GM12878 (cell line): ENCODE data around the gene RPL5. TPM values are rescaled to one million over a fixed set of nuclear protein-coding genes. Genes with fewer than 3 reads are reported as not detected.

ENCODE experiments used
- CBX5 ChIP-seq: sonication (generic); IDR thresholded peaks from 2 replicates; pipeline ENCODE4 v1.6.1; 2016; ENCODE audit warnings: low read depth, moderate library complexity, mild to moderate bottlenecking, inconsistent platforms
- EED ChIP-seq: sonication (generic); IDR thresholded peaks from 2 replicates; pipeline ENCODE4 v1.6.1; 2016; ENCODE audit warnings: antibody characterized with exemption, low read depth
- EZH2 ChIP-seq: IDR thresholded peaks from 2 replicates; pipeline ENCODE4 v1.6.1; 2012; ENCODE audit warnings: low read depth, mild to moderate bottlenecking, control low read depth, inconsistent platforms, low read length, borderline replicate concordance; ENCODE audit not compliant: control insufficient read depth
- GABPA ChIP-seq: IDR thresholded peaks from 2 replicates; pipeline ENCODE4 v1.6.1; 2014; ENCODE audit warnings: antibody characterized with exemption, low read depth, mild to moderate bottlenecking, inconsistent platforms
- GATAD2B ChIP-seq: fragments of 450-650 bp; conservative IDR thresholded peaks from 2 replicates; pipeline ENCODE4 v1.6.1; 2017; ENCODE audit warnings: low read depth, mild to moderate bottlenecking, moderate library complexity
- MEF2A ChIP-seq: IDR thresholded peaks from 2 replicates; pipeline ENCODE4 v1.6.1; 2011; ENCODE audit warnings: low read depth, mild to moderate bottlenecking, low read length, moderate library complexity; ENCODE audit not compliant: insufficient read depth
- MYB ChIP-seq: fragments of 150-350 bp; IDR thresholded peaks from 2 replicates; pipeline ENCODE4 v1.6.1; 2014; ENCODE audit warnings: mild to moderate bottlenecking, low read depth, low read length, borderline replicate concordance
- NFYB ChIP-seq: IDR thresholded peaks from 2 replicates; pipeline ENCODE4 v1.6.1; 2011; ENCODE audit warnings: low read depth, mild to moderate bottlenecking, low read length, improper control_type of control experiment, moderate library complexity; ENCODE audit not compliant: insufficient read depth
- POLR2A ChIP-seq: IDR thresholded peaks from 2 replicates; pipeline ENCODE4 v1.6.1; 2011; ENCODE audit warnings: low read depth, mild to moderate bottlenecking, low read length
- POLR2AphosphoS2 ChIP-seq: IDR thresholded peaks from 2 replicates; pipeline ENCODE4 v1.6.1; 2011; ENCODE audit warnings: low read depth, mild to moderate bottlenecking, low read length, improper control_type of control experiment, moderate library complexity
- RAD51 ChIP-seq: fragments of 450-650 bp; IDR thresholded peaks from 2 replicates; pipeline ENCODE4 v1.6.1; 2016; ENCODE audit warnings: moderate library complexity, mild to moderate bottlenecking, inconsistent platforms
- RB1 ChIP-seq: fragments of 450-650 bp; formaldehyde crosslinking; IDR thresholded peaks from 2 replicates; pipeline ENCODE4 v1.6.1; 2017; ENCODE audit warnings: mild to moderate bottlenecking, borderline replicate concordance
- RUNX3 ChIP-seq: IDR thresholded peaks from 2 replicates; pipeline ENCODE4 v1.6.1; 2012; ENCODE audit warnings: low read length, inconsistent platforms
- SP1 ChIP-seq: IDR thresholded peaks from one replicate; pipeline ENCODE4 v1.6.1; 2011; ENCODE audit warnings: low read depth, low read length
- TCF3 ChIP-seq: IDR thresholded peaks from 2 replicates; pipeline ENCODE4 v1.6.1; 2012; ENCODE audit warnings: low read depth, mild to moderate bottlenecking, low read length, borderline replicate concordance; ENCODE audit not compliant: insufficient read depth
- ZBED1 ChIP-seq: IDR thresholded peaks from 2 replicates; pipeline ENCODE4 v1.6.1; 2016; ENCODE audit warnings: borderline replicate concordance
- polyA plus RNA-seq, 11 experiments: library from polyadenylated mRNA; depleted of rRNA in 4 of 11; unstranded in 6 of 11; stranded (reverse) in 5 of 11; fragments of >200 nt; fragmentation: Nextera tagmentation in 4 of 11; fragmentation: Illumina TruSeq in 1 of 11; extraction: Ambion mirVana in 4 of 11; extraction: Trizol in 1 of 11; gene quantifications; 1 replicate in 1 of 11; 2 replicates in 10 of 11; pipeline versions ENCODE4 v1.2.1 to v1.2.3, GENCODE V29; 2011 to 2016; ENCODE audit warnings: inconsistent platforms in 2 of 11, missing spikeins in 2 of 11, low read depth in 1 of 11
- total RNA-seq, 4 experiments: library from RNA; depleted of rRNA in 3 of 4; stranded (reverse); fragments of >200 nt in 3 of 4; fragmentation: Illumina TruSeq in 1 of 4; extraction: Trizol in 1 of 4; gene quantifications; 2 replicates each; pipeline versions ENCODE4 v1.2.1 to v1.2.3, GENCODE V29; 2013 to 2021
- TF ChIP-seq, protein P1 (sequence below): IDR thresholded peaks from 2 replicates; pipeline ENCODE4 v1.6.1; 2012; ENCODE audit warnings: mild to moderate bottlenecking, low read depth, low read length
- TF ChIP-seq, protein P2 (sequence below): fragments of 450-650 bp; IDR thresholded peaks from 2 replicates; pipeline ENCODE4 v1.6.1; 2016; ENCODE audit warnings: mild to moderate bottlenecking, moderate library complexity, borderline replicate concordance
- TF ChIP-seq, protein P3 (sequence below): fragments of 450-650 bp; conservative IDR thresholded peaks from 2 replicates; pipeline ENCODE4 v1.6.1; 2017; ENCODE audit warnings: mild to moderate bottlenecking, moderate library complexity

The RPL5 gene
- total and polyA plus RNA-seq, 10 of the 15 experiments (the other 5 are each of a cell fraction or from before 2014, with no cell fraction given), result 1,685 to 6,047 (median 2,601) TPM

DNA sequence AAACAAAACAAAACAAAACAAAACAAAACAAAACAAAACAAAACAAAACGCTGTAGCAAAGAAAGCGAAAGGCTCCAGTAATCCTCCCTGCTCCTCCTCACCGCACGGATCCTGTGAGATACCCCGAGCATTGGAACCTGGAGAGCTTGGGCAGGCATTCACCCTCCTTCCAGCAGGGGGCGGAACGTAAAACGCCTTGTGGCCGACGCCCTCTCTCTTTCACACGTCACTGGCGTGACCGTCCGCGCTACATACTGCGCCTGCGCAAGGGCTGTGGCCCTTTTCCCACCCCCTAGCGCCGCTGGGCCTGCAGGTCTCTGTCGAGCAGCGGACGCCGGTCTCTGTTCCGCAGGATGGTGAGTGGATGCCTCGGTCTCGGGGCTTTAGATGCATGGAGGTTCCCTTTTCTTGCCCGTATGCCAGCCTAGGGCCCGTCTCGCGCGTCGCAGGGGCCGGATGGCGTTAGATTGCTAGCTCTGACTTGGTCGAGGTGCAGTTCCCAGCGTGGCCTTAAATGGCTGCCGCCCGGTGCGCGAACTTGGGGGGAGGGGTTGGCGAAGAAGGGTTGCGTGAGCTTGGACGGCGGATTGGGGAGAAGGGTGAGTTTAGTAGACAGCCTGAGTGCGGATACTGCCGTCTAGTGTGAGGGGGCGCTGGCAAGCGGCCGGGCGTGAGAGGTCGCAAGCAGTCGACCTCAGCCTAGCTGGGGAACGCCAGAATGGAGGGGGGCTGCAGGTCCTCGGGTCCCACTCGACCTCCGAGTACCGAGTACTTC is at the start of gene RPL5 (continued):
- TF ChIP-seq NFYB, result no peak
- TF ChIP-seq ZBED1, result peak; percentile 94; the same call in 1 of the 2 replicates
- TF ChIP-seq RAD51, result 0 out of 2 replicates have a peak, but pooled peaks have one; percentile 5
- peak; percentile 94 for TF ChIP-seq CBX5
- TF ChIP-seq, protein P1, sequence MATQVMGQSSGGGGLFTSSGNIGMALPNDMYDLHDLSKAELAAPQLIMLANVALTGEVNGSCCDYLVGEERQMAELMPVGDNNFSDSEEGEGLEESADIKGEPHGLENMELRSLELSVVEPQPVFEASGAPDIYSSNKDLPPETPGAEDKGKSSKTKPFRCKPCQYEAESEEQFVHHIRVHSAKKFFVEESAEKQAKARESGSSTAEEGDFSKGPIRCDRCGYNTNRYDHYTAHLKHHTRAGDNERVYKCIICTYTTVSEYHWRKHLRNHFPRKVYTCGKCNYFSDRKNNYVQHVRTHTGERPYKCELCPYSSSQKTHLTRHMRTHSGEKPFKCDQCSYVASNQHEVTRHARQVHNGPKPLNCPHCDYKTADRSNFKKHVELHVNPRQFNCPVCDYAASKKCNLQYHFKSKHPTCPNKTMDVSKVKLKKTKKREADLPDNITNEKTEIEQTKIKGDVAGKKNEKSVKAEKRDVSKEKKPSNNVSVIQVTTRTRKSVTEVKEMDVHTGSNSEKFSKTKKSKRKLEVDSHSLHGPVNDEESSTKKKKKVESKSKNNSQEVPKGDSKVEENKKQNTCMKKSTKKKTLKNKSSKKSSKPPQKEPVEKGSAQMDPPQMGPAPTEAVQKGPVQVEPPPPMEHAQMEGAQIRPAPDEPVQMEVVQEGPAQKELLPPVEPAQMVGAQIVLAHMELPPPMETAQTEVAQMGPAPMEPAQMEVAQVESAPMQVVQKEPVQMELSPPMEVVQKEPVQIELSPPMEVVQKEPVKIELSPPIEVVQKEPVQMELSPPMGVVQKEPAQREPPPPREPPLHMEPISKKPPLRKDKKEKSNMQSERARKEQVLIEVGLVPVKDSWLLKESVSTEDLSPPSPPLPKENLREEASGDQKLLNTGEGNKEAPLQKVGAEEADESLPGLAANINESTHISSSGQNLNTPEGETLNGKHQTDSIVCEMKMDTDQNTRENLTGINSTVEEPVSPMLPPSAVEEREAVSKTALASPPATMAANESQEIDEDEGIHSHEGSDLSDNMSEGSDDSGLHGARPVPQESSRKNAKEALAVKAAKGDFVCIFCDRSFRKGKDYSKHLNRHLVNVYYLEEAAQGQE, result peak; percentile 53
- TF ChIP-seq GATAD2B, result peak; percentile 80
- TF ChIP-seq POLR2AphosphoS2, result peak; percentile 98
- TF ChIP-seq EZH2, result no peak
- TF ChIP-seq, protein P2, sequence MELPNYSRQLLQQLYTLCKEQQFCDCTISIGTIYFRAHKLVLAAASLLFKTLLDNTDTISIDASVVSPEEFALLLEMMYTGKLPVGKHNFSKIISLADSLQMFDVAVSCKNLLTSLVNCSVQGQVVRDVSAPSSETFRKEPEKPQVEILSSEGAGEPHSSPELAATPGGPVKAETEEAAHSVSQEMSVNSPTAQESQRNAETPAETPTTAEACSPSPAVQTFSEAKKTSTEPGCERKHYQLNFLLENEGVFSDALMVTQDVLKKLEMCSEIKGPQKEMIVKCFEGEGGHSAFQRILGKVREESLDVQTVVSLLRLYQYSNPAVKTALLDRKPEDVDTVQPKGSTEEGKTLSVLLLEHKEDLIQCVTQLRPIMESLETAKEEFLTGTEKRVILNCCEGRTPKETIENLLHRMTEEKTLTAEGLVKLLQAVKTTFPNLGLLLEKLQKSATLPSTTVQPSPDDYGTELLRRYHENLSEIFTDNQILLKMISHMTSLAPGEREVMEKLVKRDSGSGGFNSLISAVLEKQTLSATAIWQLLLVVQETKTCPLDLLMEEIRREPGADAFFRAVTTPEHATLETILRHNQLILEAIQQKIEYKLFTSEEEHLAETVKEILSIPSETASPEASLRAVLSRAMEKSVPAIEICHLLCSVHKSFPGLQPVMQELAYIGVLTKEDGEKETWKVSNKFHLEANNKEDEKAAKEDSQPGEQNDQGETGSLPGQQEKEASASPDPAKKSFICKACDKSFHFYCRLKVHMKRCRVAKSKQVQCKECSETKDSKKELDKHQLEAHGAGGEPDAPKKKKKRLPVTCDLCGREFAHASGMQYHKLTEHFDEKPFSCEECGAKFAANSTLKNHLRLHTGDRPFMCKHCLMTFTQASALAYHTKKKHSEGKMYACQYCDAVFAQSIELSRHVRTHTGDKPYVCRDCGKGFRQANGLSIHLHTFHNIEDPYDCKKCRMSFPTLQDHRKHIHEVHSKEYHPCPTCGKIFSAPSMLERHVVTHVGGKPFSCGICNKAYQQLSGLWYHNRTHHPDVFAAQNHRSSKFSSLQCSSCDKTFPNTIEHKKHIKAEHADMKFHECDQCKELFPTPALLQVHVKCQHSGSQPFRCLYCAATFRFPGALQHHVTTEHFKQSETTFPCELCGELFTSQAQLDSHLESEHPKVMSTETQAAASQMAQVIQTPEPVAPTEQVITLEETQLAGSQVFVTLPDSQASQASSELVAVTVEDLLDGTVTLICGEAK, result 0 out of 2 replicates have a peak, but pooled peaks have one; percentile 13
- peak; percentile 70 for TF ChIP-seq SP1
- TF ChIP-seq GABPA, result no peak
- peak; percentile 3; the same call in 1 of the 2 replicates for TF ChIP-seq MYB
- TF ChIP-seq MEF2A, result 0 out of 2 replicates have a peak, but pooled peaks have one; percentile 49
- TF ChIP-seq EED, result peak; percentile 56; the same call in 1 of the 2 replicates
- TF ChIP-seq, protein P3, sequence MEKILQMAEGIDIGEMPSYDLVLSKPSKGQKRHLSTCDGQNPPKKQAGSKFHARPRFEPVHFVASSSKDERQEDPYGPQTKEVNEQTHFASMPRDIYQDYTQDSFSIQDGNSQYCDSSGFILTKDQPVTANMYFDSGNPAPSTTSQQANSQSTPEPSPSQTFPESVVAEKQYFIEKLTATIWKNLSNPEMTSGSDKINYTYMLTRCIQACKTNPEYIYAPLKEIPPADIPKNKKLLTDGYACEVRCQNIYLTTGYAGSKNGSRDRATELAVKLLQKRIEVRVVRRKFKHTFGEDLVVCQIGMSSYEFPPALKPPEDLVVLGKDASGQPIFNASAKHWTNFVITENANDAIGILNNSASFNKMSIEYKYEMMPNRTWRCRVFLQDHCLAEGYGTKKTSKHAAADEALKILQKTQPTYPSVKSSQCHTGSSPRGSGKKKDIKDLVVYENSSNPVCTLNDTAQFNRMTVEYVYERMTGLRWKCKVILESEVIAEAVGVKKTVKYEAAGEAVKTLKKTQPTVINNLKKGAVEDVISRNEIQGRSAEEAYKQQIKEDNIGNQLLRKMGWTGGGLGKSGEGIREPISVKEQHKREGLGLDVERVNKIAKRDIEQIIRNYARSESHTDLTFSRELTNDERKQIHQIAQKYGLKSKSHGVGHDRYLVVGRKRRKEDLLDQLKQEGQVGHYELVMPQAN, result peak; percentile 95
- peak; percentile 70 for TF ChIP-seq RUNX3
- peak; percentile 100 for TF ChIP-seq POLR2A
- TF ChIP-seq TCF3, result peak; percentile 42; the same call in 1 of the 2 replicates
- TF ChIP-seq RB1, result peak; percentile 98
